ENCODE results near the gene IQCN. TPM values are rescaled to one million over a fixed set of nuclear protein-coding genes. Genes with fewer than 3 reads are reported as not detected.

IQCN gene
- total RNA-seq, 4 donors from 2014 or later = 4.8 to 49.7 (median 17.5) TPM

DNA sequence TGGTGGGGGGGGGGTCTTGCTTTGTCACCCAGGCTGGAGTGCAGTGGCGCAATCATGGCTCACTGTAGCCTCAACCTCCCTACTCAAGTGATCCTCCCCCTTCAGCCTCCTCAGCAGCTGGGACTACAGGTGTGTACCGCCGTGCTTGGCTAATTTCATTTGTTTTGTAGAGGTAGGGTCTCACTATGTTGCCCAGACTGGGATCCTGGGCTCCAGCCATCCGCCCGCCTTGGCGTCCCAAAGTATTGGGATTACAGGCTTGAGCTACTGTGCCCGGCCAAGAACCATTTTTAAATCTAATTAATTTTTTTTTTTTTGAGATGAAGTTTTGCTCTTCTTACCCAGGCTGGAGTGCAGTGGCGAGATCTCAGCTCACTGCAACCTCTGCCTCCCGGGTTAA lies 25.4 kb upstream of the IQCN start:
- Histone ChIP-seq H3K27me3 (no peaks in the 10 kb centered on the region), H3K4me3 (no peak overlapping the region), H3K36me3 (no peaks in the 10 kb centered on the region), H3K9me3 (no peaks in the 10 kb centered on the region), H3K27ac (peak overlapping the region in 2 of 4 donors; percentile 26 to 97), H3K4me1 (peaks cover 15 to 44% (median 28%) of the 10 kb centered on the region in 4 donors)
- TF ChIP-seq POLR2AphosphoS5 (IDR thresholded peaks at IDR 0.05) (no peak), EP300 (IDR thresholded peaks at IDR 0.05; ENCODE audit: low read depth) (no peak), POLR2A (IDR thresholded peaks at IDR 0.05) (no peak)
- TF ChIP-seq, protein P1, sequence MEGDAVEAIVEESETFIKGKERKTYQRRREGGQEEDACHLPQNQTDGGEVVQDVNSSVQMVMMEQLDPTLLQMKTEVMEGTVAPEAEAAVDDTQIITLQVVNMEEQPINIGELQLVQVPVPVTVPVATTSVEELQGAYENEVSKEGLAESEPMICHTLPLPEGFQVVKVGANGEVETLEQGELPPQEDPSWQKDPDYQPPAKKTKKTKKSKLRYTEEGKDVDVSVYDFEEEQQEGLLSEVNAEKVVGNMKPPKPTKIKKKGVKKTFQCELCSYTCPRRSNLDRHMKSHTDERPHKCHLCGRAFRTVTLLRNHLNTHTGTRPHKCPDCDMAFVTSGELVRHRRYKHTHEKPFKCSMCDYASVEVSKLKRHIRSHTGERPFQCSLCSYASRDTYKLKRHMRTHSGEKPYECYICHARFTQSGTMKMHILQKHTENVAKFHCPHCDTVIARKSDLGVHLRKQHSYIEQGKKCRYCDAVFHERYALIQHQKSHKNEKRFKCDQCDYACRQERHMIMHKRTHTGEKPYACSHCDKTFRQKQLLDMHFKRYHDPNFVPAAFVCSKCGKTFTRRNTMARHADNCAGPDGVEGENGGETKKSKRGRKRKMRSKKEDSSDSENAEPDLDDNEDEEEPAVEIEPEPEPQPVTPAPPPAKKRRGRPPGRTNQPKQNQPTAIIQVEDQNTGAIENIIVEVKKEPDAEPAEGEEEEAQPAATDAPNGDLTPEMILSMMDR (IDR thresholded peaks at IDR 0.05) = no peak
- in situ Hi-C loops (cut with MboI; ENCODE audit: low pct_ligation_motif_present in 1 of 4, low pct_unique_long_range_greater_than_20kb in 1 of 4, low sequenced_read_pairs in 3 of 4) = no loop called here
- DNase-seq = no peak
- 69 to 92% methylated on average over 2 to 9 of the region's 9 CpGs for WGBS, 2 donors (ENCODE audit: low coverage in 1 of 2)
- intact Hi-C loops (cut with DNase I; ENCODE audit: low total_unique reads) = no loop called here

GRCh38 chr19:18298601-18299000 lies 24.3 kb upstream of the IQCN start:
- intact Hi-C loops (cut with DNase I; ENCODE audit: low total_unique reads) (no loop called here), in situ Hi-C loops (cut with MboI; ENCODE audit: low pct_ligation_motif_present in 1 of 4, low pct_unique_long_range_greater_than_20kb in 1 of 4, low sequenced_read_pairs in 3 of 4) (no loop called here)
- Histone ChIP-seq H3K4me1 (peaks cover 9 to 37% (median 20%) of the 10 kb centered on the region in 4 donors), H3K4me3 (no peak overlapping the region), H3K36me3 (no peaks in the 10 kb centered on the region), H3K27ac (no peak overlapping the region), H3K9me3 (no peaks in the 10 kb centered on the region), H3K27me3 (no peaks in the 10 kb centered on the region)
- DNase-seq = no peak
- WGBS, 2 donors (ENCODE audit: low coverage in 1 of 2) = 73 to 80% methylated on average over 5 to 6 of the region's 6 CpGs
- TF ChIP-seq, protein P1 (IDR thresholded peaks at IDR 0.05) = no peak
- TF ChIP-seq POLR2AphosphoS5 (IDR thresholded peaks at IDR 0.05) = no peak
- no peak for TF ChIP-seq EP300 (IDR thresholded peaks at IDR 0.05; ENCODE audit: low read depth)
- TF ChIP-seq POLR2A (IDR thresholded peaks at IDR 0.05) = no peak

- DNase-seq = no peak
- Histone ChIP-seq H3K36me3 (no peaks in the 10 kb centered on the region), H3K27me3 (no peaks in the 10 kb centered on the region), H3K27ac (no peak overlapping the region), H3K4me3 (no peak overlapping the region), H3K4me1 (peaks cover 4 to 37% (median 23%) of the 10 kb centered on the region in 4 donors), H3K9me3 (no peaks in the 10 kb centered on the region)
- TF ChIP-seq POLR2A (IDR thresholded peaks at IDR 0.05) (no peak), EP300 (IDR thresholded peaks at IDR 0.05; ENCODE audit: low read depth) (no peak), POLR2AphosphoS5 (IDR thresholded peaks at IDR 0.05) (no peak)
- TF ChIP-seq, protein P1 (IDR thresholded peaks at IDR 0.05) = no peak
- in situ Hi-C loops (cut with MboI; ENCODE audit: low pct_ligation_motif_present in 1 of 4, low pct_unique_long_range_greater_than_20kb in 1 of 4, low sequenced_read_pairs in 3 of 4) = no loop called here
- intact Hi-C loops (cut with DNase I; ENCODE audit: low total_unique reads) = no loop called here
- 67 to 70% methylated on average over 1 to 4 of the region's 4 CpGs for WGBS, 2 donors (ENCODE audit: low coverage in 1 of 2)
These were observed 23.1 kb upstream of the IQCN start for GRCh38 chr19:18297308-18297707.

DNA sequence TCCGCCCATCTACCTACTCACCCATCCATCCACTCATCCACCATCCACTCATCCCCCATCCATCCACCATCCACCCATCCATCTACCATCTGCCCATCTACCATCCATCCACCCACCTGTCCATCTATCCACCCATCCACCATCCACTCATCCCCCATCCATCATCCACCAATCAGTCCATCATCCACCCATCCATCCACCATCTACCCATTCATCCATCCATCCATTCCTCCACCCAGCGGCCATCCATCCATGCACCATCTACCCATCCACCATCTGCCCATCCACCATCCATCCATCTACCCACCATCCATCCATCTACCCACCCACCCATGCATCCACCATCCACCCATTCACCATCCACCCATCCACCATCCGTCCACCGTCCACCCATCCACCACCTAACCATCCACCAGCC lies 20.8 kb upstream of the IQCN start:
- no peak overlapping the region for H3K27ac ChIP-seq
- 85 to 100% methylated on average over 4 of the region's 4 CpGs for WGBS, 2 donors (ENCODE audit: low coverage in 1 of 2)
- no peaks in the 10 kb centered on the region for H3K27me3 ChIP-seq
- H3K4me1 ChIP-seq = peaks cover 10 to 35% (median 30%) of the 10 kb centered on the region in 4 donors
- in situ Hi-C loops (cut with MboI; ENCODE audit: low pct_ligation_motif_present in 1 of 4, low pct_unique_long_range_greater_than_20kb in 1 of 4, low sequenced_read_pairs in 3 of 4) (no loop called here), intact Hi-C loops (cut with DNase I; ENCODE audit: low total_unique reads) (no loop called here)
- no peak overlapping the region for H3K4me3 ChIP-seq
- TF ChIP-seq EP300 (IDR thresholded peaks at IDR 0.05; ENCODE audit: low read depth) (no peak), POLR2AphosphoS5 (IDR thresholded peaks at IDR 0.05) (no peak), POLR2A (IDR thresholded peaks at IDR 0.05) (no peak)
- TF ChIP-seq, protein P1 (IDR thresholded peaks at IDR 0.05) = no peak
- H3K9me3 ChIP-seq = no peaks in the 10 kb centered on the region
- H3K36me3 ChIP-seq = no peaks in the 10 kb centered on the region
- no peak for DNase-seq

Measured in transverse colon (tissue), 4 donors.